Ovary (tissue), 9 donors: ENCODE measurements around the gene RB1. TPM values are rescaled to one million over a fixed set of nuclear protein-coding genes. Genes with fewer than 3 reads are reported as not detected.
"Not testable (repeated sequence)": the region's sequence is repeated elsewhere in the genome, so short reads cannot be mapped to it uniquely, and the experiment has no call there.

Experiments
- DNase-seq, 5 donors: peaks; one replicate each; pipeline ENCODE4 v3.0.0-alpha.2; 2019 to 2020
- H3K27ac ChIP-seq, 2 donors: fragments of 200-600 bp; one replicate each; pipeline versions ENCODE4 v1.5.1 to v1.8.0; 2019 to 2022
- H3K27me3 ChIP-seq: fragments of 200-600 bp; one replicate; pipeline ENCODE4 v1.8.0; 2022
- H3K36me3 ChIP-seq: fragments of 200-600 bp; sonication (generic); one replicate; pipeline ENCODE4 v1.5.1; 2019
- H3K4me1 ChIP-seq: one replicate; pipeline ENCODE4 v1.8.1; 2013; ENCODE audit warnings: mild to moderate bottlenecking, moderate library complexity; ENCODE audit not compliant: insufficient read depth
- H3K4me3 ChIP-seq: fragments of 200-600 bp; sonication (generic); one replicate; pipeline ENCODE4 v1.5.1; 2017
- H3K9me3 ChIP-seq, 2 donors: fragments of 200-600 bp in 1 of 2; sonication (generic) in 1 of 2; one replicate each; pipeline versions ENCODE4 v1.5.1 to v1.8.1; 2013 to 2019; ENCODE audit warnings: mild to moderate bottlenecking in 1 of 2, moderate library complexity in 1 of 2
- EP300 ChIP-seq: sonication (generic); formaldehyde crosslinking; IDR thresholded peaks from one replicate; pipeline ENCODE4 v1.6.1; 2017; ENCODE audit warnings: antibody characterized with exemption
- POLR2A ChIP-seq: fragments of 450-650 bp; IDR thresholded peaks from one replicate; pipeline ENCODE4 v1.6.1; 2017; ENCODE audit warnings: antibody characterized with exemption, mild to moderate bottlenecking, moderate library complexity
- WGBS, 3 donors: extraction: QIAGEN DNeasy Blood & Tissue Kit in 1 of 3; methylation state at CpG; one replicate each; pipeline versions ENCODE4 v1.1.5 to v1.1.7; 2013 to 2017; 5-methylcytosine and 5-hydroxymethylcytosine counted together
- intact Hi-C, 4 donors: fragments of 100-400 bp; cut with DNase I; formaldehyde crosslinking; loops; one replicate each; pipeline versions ENCODE4 v1.11.0 to v1.15.1; 2022 to 2023
- polyA plus RNA-seq, 2 donors: library from polyadenylated mRNA; stranded (reverse); fragments of 200-250 nt in 1 of 2; fragments of 350-450 nt in 1 of 2; fragmentation: Illumina TruSeq in 1 of 2; extraction: RNeasy Lipid Tissue Mini Kit (QIAGEN cat#74804) in 1 of 2; gene quantifications; one replicate each; pipeline ENCODE4 v1.2.3, GENCODE V29; 2013 to 2014
- total RNA-seq, 7 donors: library from RNA; depleted of rRNA in 2 of 7; stranded (reverse); fragments of >200 nt in 2 of 7; fragmentation: NEBNext Ultra II Directional in 3 of 7; extraction: Animal tissue kit (Norgen Biotek cat#: 25700) in 3 of 7; gene quantifications; one replicate each; pipeline versions ENCODE4 v1.1.0 to v1.2.4, GENCODE V29; 2016 to 2023
- TF ChIP-seq, protein P1 (sequence below), 3 donors: fragments of 450-650 bp in 2 of 3; fragments of 200-600 bp in 1 of 3; IDR thresholded peaks; one replicate each; pipeline versions ENCODE4 v1.5.1 to v1.8.0; 2016 to 2022; ENCODE audit warnings: antibody characterized with exemption in 3 of 3, mild to moderate bottlenecking in 1 of 3
- donor health status: DM: no; HTN: no; CAD: no; lungs with moderate emphysema.
- donor health status: DM: no; HTN: no; CAD: no.
- donor health status: Bipolar disorder and iron deficiency.
- donor health status: DM: yes; HTN: yes; CAD: no.
- donor health status: DM: no; HTN: no; CAD: no.
- donor health status: DM: yes; HTN: yes; CAD: no.

The RB1 gene
- total and polyA plus RNA-seq, 9 donors, result 11.4 to 36.6 (median 27.1) TPM

DNA sequence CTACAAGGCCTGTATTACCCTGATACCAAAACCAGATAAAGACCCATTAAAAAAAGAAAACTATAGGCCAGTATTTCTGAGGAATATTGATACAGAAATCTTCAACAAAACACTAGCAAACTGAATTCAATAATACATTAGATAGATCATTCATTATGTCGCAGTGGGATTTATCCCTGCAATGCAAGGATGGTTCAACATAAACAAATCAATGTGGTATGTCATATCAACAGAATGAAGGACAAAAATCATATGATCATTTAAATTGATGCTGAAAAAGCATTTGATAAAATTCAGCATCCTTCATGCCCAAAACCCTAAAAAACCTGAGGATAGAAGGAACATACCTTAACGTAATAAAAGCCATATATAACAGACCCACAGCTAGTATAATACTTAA lies 50.0 kb downstream of the RB1 start:
- no peak for DNase-seq
- Histone ChIP-seq H3K36me3 (no peaks in the 10 kb centered on the region), H3K27me3 (no peaks in the 10 kb centered on the region), H3K27ac (no peak overlapping the region), H3K9me3 (peaks cover 0 to 3% of the 10 kb centered on the region in 2 donors), H3K4me3 (no peak overlapping the region), H3K4me1 (no peaks in the 10 kb centered on the region)
- intact Hi-C loops, result no loop called here
- WGBS, 3 donors, result 95 to 100% (median 99%) methylated on average over 2 of the region's 2 CpGs
- TF ChIP-seq EP300 (no peak), POLR2A (no peak)
- TF ChIP-seq, protein P1, sequence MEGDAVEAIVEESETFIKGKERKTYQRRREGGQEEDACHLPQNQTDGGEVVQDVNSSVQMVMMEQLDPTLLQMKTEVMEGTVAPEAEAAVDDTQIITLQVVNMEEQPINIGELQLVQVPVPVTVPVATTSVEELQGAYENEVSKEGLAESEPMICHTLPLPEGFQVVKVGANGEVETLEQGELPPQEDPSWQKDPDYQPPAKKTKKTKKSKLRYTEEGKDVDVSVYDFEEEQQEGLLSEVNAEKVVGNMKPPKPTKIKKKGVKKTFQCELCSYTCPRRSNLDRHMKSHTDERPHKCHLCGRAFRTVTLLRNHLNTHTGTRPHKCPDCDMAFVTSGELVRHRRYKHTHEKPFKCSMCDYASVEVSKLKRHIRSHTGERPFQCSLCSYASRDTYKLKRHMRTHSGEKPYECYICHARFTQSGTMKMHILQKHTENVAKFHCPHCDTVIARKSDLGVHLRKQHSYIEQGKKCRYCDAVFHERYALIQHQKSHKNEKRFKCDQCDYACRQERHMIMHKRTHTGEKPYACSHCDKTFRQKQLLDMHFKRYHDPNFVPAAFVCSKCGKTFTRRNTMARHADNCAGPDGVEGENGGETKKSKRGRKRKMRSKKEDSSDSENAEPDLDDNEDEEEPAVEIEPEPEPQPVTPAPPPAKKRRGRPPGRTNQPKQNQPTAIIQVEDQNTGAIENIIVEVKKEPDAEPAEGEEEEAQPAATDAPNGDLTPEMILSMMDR (IDR thresholded peaks at IDR 0.05), result no peak

DNA sequence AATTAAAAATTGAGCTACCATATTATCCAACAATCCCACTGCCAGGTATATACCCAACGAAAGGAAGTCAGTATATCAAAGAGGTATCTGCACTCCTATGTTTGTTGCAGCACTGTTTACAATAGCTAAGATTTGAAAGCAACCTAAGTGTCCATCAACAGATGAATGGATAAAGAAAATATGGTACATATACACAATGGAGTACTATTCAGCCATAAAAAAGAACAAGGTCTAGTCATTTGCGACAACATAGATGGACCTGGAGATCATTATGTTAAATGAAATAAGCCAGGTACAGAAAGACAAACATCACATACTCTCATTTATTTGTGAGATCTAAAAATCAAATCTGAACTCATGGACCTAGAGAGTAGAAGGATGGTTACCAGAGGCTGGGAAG lies 52.0 kb downstream of the RB1 start:
- H3K9me3 ChIP-seq, DNase-seq, H3K4me1 ChIP-seq, H3K36me3 ChIP-seq, H3K27ac ChIP-seq, H3K27me3 ChIP-seq, intact Hi-C loops, H3K4me3 ChIP-seq: not testable (repeated sequence)
- WGBS, 3 donors, result 97 to 100% (median 99%) methylated on average over 2 of the region's 2 CpGs

DNA sequence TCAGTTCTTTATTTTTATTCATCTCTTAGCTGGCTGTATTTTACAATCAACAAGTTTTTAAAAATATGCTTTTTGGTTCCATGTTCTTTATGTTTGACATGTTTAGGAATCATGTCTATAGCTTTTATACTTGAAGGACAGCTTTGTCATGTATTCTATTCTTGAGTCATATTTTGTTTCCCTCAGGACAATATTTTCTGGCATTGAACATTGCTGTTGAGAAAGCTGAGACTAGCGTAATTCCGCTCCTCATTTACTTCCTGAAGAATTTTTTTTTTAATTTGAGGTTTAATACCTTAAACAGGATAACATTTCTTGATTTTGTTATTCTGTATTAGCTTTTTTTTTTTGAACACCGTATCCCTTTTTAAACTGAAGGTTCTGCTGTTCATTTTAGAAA lies 53.2 kb downstream of the RB1 start:
- H3K27me3 ChIP-seq, result no peaks in the 10 kb centered on the region
- H3K4me1 ChIP-seq, result no peaks in the 10 kb centered on the region
- WGBS, 3 donors, result 61 to 66% (median 63%) methylated on average over 3 of the region's 3 CpGs
- H3K36me3 ChIP-seq, result no peaks in the 10 kb centered on the region
- no peak overlapping the region for H3K27ac ChIP-seq
- no peaks in the 10 kb centered on the region for H3K9me3 ChIP-seq
- no peak for DNase-seq
- intact Hi-C loops, result no loop called here
- TF ChIP-seq POLR2A, result no peak
- TF ChIP-seq EP300, result no peak
- TF ChIP-seq, protein P1 (IDR thresholded peaks at IDR 0.05), result no peak
- H3K4me3 ChIP-seq, result no peak overlapping the region

DNA sequence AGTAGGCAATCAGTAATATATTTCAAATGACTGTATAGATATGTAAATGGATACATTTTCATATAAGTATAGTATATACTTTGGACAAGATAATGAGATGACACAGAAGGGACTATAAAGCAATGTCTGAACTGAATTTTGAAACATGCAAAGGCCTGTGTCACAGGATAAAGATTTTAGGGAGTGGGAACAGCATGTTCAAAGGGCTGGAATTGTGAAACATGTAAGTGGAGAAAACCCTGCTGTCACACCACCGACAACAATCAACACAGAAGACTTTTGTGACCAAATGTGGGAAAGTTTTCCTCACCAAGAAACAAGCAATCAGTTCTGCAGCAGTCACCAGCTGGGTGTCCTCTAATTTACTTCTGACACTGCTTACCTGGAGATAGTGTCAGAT lies 66.4 kb downstream of the RB1 start:
- WGBS, 3 donors, result 75 to 80% (median 79%) methylated on average over 1 of the region's 1 CpG
- TF ChIP-seq EP300 (no peak), POLR2A (no peak)
- TF ChIP-seq, protein P1 (IDR thresholded peaks at IDR 0.05), result no peak
- no peak for DNase-seq

DNA sequence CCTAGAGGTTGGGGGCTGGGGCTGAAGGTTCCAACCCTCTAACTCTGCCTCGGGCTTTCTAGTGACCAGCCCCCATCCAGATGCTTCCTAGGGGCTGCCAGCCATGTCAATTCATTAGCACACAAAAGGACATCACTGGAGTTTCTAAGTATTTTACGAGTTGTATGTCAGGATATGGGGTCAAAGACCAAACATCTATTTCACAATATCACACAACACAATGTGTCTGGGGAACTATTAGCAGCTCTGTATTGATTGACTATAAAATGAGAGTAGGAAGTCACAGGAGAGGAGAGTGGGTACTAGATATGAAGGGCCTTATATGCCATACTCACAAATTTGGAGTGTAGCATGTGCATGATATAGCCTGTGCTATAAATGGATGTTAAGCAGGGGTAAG lies 67.3 kb downstream of the RB1 start:
- intact Hi-C loops, result no loop called here
- 76 to 79% (median 79%) methylated on average over 2 of the region's 2 CpGs for WGBS, 3 donors
- no peaks in the 10 kb centered on the region for H3K36me3 ChIP-seq

More for the DNA sequence above, 66.4 kb downstream of the RB1 start:
- H3K27ac ChIP-seq, result no peak overlapping the region
- intact Hi-C loops, result no loop called here
- no peaks in the 10 kb centered on the region for H3K9me3 ChIP-seq
- no peaks in the 10 kb centered on the region for H3K36me3 ChIP-seq
- no peak overlapping the region for H3K4me3 ChIP-seq
- H3K4me1 ChIP-seq, result no peaks in the 10 kb centered on the region
- H3K27me3 ChIP-seq, result no peaks in the 10 kb centered on the region

More for the DNA sequence above, 67.3 kb downstream of the RB1 start:
- TF ChIP-seq EP300 (no peak), POLR2A (no peak)
- TF ChIP-seq, protein P1 (IDR thresholded peaks at IDR 0.05), result no peak
- H3K4me1 ChIP-seq, result no peaks in the 10 kb centered on the region
- DNase-seq, result no peak
- H3K9me3 ChIP-seq, result no peaks in the 10 kb centered on the region
- no peaks in the 10 kb centered on the region for H3K27me3 ChIP-seq
- no peak overlapping the region for H3K27ac ChIP-seq
- no peak overlapping the region for H3K4me3 ChIP-seq
